Karpas-422 (cell line): ENCODE data around the gene RAB13. TPM values are rescaled to one million over a fixed set of nuclear protein-coding genes. Genes with fewer than 3 reads are reported as not detected.
"Not testable (repeated sequence)": the region's sequence is repeated elsewhere in the genome, so short reads cannot be mapped to it uniquely, and the experiment has no call there.

Source experiments
- DNase-seq: peaks from one replicate; pipeline ENCODE4 v3.0.0-alpha.2; 2015
- H2AFZ ChIP-seq: fragments of 200-600 bp; sonication (generic); 2 replicates; pipeline ENCODE4 v1.6.1; 2014; ENCODE audit warnings: antibody characterized with exemption, low read length, mixed read lengths
- H3K27ac ChIP-seq: fragments of 200-600 bp; sonication (generic); 2 replicates; pipeline ENCODE4 v1.5.1; 2014; ENCODE audit warnings: mild to moderate bottlenecking, low read length, moderate library complexity
- H3K27me3 ChIP-seq: fragments of 200-600 bp; sonication (generic); 2 replicates; pipeline ENCODE4 v1.6.1; 2014; ENCODE audit warnings: low read length, mixed read lengths
- H3K36me3 ChIP-seq: fragments of 200-600 bp; sonication (generic); 2 replicates; pipeline ENCODE4 v1.6.1; 2014; ENCODE audit warnings: low read length, mixed read lengths; ENCODE audit not compliant: insufficient read depth
- H3K4me1 ChIP-seq: fragments of 200-600 bp; sonication (generic); 2 replicates; pipeline ENCODE4 v1.6.1; 2014; ENCODE audit warnings: mild to moderate bottlenecking, low read length, mixed read lengths
- H3K4me2 ChIP-seq: fragments of 200-600 bp; sonication (generic); 2 replicates; pipeline ENCODE4 v1.6.1; 2014; ENCODE audit warnings: low read length, low read depth, mild to moderate bottlenecking; ENCODE audit not compliant: poor library complexity, severe bottlenecking
- H3K4me3 ChIP-seq: fragments of 200-600 bp; sonication (generic); 2 replicates; pipeline ENCODE4 v1.5.1; 2014; ENCODE audit warnings: mild to moderate bottlenecking, antibody characterized with exemption, low read length, mixed read lengths
- H3K79me2 ChIP-seq: fragments of 200-600 bp; sonication (generic); 2 replicates; pipeline ENCODE4 v1.6.1; 2014; ENCODE audit warnings: mild to moderate bottlenecking, low read length, mixed read lengths
- H3K9ac ChIP-seq: fragments of 200-600 bp; sonication (generic); 2 replicates; pipeline ENCODE4 v1.6.0; 2014; ENCODE audit warnings: low read length
- H3K9me2 ChIP-seq: fragments of 200-600 bp; sonication (generic), shearing (Covaris generic); replicated peaks from 2 replicates; pipeline ENCODE4 v1.6.0; 2014; ENCODE audit warnings: mild to moderate bottlenecking, low read length, moderate library complexity; ENCODE audit not compliant: insufficient read depth
- H3K9me3 ChIP-seq: fragments of 300-700, 200-600 bp; sonication (generic); 2 replicates; pipeline ENCODE4 v1.6.1; 2014; ENCODE audit warnings: low read length, mixed read lengths
- H4K20me1 ChIP-seq: fragments of 200-600 bp; sonication (generic); 2 replicates; pipeline ENCODE4 v1.6.1; 2014; ENCODE audit warnings: mild to moderate bottlenecking, antibody characterized with exemption, low read length, low read depth; ENCODE audit not compliant: insufficient read depth
- total RNA-seq: library from RNA; depleted of rRNA; stranded (reverse); fragments of >200 nt; shearing (Covaris generic); gene quantifications from 2 replicates; pipeline ENCODE4 v1.2.3, GENCODE V29; 2014; ENCODE audit warnings: low replicate concordance

The RAB13 gene
- total RNA-seq, 1 experiment from 2014 or later = 5.8 TPM

- peak overlapping the region; percentile 62 for H3K4me3 ChIP-seq
- H4K20me1 ChIP-seq = no peaks in the 10 kb centered on the region
- H3K4me1 ChIP-seq = peaks cover 39% of the 10 kb centered on the region
- peak overlapping the region; percentile 71 for H3K9ac ChIP-seq
- no peaks in the 10 kb centered on the region for H3K79me2 ChIP-seq
- H3K27ac ChIP-seq = peak overlapping the region; percentile 54; the same call in 1 of the 2 replicates
- DNase-seq = no peak
- H3K4me2 ChIP-seq = peak overlapping the region; percentile 84
- H3K9me3 ChIP-seq = no peaks in the 10 kb centered on the region
- H3K27me3 ChIP-seq = no peaks in the 10 kb centered on the region
- 0 out of 2 replicates have a peak overlapping the region, but pooled peaks have one; percentile 0 for H2AFZ ChIP-seq
- H3K9me2 ChIP-seq = no peaks in the 10 kb centered on the region
- no peaks in the 10 kb centered on the region for H3K36me3 ChIP-seq
These were observed 712 bp downstream of the RAB13 start for GRCh38 chr1:153985341-153985912.

- Histone ChIP-seq H3K36me3 (no peaks in the 10 kb centered on the region), H3K27ac (no peak overlapping the region), H3K4me1 (peaks cover 33% of the 10 kb centered on the region), H2AFZ (no peak overlapping the region), H3K4me2 (peak overlapping the region; percentile 84), H3K79me2 (no peaks in the 10 kb centered on the region), H3K9me3 (no peaks in the 10 kb centered on the region), H3K4me3 (no peak overlapping the region), H3K27me3 (no peaks in the 10 kb centered on the region), H3K9me2 (no peaks in the 10 kb centered on the region), H4K20me1 (no peaks in the 10 kb centered on the region), H3K9ac (0 out of 2 replicates have a peak overlapping the region, but pooled peaks have one; percentile 71)
- DNase-seq = peak; percentile 64
These were observed 1.8 kb downstream of the RAB13 start for GRCh38 chr1:153984123-153984894.

DNA sequence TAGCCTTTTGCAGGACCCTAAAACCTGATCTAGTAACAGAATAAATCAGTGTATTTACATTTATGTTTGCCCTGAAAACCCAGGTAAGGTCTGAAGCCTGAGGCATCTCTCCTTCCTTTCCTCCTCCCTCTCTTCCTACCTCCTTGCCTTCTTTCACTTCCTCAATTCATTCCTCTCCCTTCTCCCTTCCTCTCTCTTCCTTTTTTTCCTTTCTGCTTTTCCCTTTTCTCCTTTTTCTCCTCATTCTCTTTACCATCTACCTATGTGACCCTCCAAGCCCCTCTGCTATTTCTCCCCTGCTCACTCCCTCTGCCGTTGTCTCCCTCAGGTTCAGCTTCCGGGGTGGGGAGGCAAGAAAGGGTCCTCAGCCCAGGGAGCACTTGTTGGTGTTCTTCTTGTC is 4.4 kb downstream of the RAB13 start:
- not testable (repeated sequence) for H3K79me2 ChIP-seq, H3K36me3 ChIP-seq, H3K9ac ChIP-seq, H4K20me1 ChIP-seq, H2AFZ ChIP-seq, H3K9me3 ChIP-seq, DNase-seq, H3K27me3 ChIP-seq, H3K4me3 ChIP-seq, H3K4me2 ChIP-seq, H3K9me2 ChIP-seq, H3K27ac ChIP-seq
- H3K4me1 ChIP-seq = peaks cover 37% of the 10 kb centered on the region

- H3K9me2 ChIP-seq, H3K27ac ChIP-seq, H4K20me1 ChIP-seq, H3K9me3 ChIP-seq, H2AFZ ChIP-seq, H3K27me3 ChIP-seq, DNase-seq: not testable (repeated sequence)
- Histone ChIP-seq H3K4me3 (peak overlapping the region; percentile 92; the same call in 1 of the 2 replicates), H3K79me2 (peaks cover 20% of the 10 kb centered on the region), H3K9ac (peak overlapping the region; percentile 88), H3K36me3 (peaks cover 15% of the 10 kb centered on the region; the same call in 1 of the 2 replicates), H3K4me2 (peak overlapping the region; percentile 85), H3K4me1 (peaks cover 34% of the 10 kb centered on the region)
These were observed 7.0 kb downstream of the RAB13 start for GRCh38 chr1:153979091-153979490.

DNA sequence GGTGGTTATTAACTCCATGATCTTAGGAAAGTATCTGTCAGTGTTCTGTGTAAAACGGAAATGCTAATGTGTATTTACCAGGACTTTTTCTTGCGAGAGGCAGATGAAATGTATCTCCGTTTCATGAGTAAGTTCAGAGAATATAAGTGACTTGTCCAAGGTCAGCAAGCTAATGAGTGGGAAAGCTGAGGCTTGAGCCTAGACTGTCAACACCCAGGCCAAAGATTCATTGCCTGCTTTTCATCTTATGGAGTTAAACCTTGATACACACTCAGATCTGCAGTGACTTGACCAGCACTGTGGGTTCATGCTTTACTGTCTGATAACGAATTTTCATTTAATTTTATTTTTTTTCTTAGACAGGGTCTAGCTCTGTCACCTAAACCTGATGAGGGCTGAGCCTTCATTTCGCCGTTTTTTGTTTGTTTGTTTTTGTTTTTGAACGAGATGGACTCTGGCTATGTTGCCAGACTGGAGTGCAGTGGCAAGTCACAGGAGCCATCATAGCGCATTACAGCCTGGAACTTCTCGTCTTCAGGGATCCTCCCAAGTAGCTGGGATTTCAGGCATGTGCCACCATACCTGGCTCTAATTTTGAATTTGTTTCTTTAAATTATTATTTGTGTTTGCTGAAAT is 7.7 kb downstream of the RAB13 start:
- Histone ChIP-seq H3K79me2 (peaks cover 20% of the 10 kb centered on the region), H3K36me3 (peaks cover 22% of the 10 kb centered on the region; the same call in 1 of the 2 replicates), H3K9me2 (no peaks in the 10 kb centered on the region), H3K4me3 (peak overlapping the region; percentile 92), H4K20me1 (no peaks in the 10 kb centered on the region), H2AFZ (peak overlapping the region; percentile 97), H3K27me3 (no peaks in the 10 kb centered on the region), H3K27ac (peak overlapping the region; percentile 77), H3K4me1 (peaks cover 40% of the 10 kb centered on the region), H3K9ac (peak overlapping the region; percentile 88), H3K4me2 (peak overlapping the region; percentile 85), H3K9me3 (no peaks in the 10 kb centered on the region)
- no peak for DNase-seq

DNA sequence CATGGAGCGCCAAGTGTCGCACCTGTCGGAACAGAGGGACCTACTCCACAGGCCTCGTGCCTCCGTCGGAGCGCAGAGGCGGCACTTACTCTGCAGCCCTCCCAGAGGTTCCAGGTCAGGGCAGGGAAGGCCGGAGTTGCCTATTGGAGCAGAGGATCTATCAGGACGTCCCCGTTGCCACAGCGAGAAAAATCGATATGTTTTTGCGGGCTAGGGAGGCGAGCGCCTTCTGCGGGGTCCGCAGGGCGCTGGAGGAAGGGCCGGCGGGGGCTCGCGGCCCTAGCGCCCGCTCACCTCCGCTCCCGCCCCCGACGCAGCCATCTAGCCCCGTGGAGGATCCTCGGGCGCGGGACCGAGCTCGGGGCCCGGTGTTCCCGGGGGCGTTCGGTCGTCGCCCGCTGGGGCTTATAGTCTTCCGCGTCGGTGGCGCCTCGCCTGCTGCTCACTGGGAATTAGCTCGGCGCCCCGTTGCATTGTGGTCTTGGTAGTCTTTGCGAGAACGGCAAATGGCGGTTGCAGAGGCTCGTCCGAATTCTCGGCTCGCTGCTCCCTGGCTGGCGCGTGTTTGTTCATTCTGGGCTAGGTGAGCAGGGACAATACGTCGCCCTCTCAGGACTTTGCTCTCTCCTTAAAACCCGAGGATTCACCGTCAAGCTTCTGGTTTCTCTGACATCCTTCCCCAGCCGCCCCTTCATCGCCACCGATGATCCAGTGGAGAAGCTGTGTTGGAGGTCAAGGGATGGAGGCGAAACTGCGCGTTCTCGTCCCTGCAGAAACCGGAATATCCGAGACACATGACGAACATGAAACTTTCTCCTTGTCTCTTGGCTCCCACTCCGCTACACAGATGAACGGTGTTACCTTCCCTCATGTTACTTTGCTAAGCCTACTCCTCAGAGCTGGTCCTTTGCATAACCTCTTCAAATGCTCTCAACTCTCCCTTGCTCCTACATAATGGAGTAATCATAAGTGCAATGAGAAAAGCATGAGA is 8.6 kb downstream of the RAB13 start, which contains the start of gene JTB:
Gene JTB, minus strand, starts transcription at position 425 of the 991 bp plus-strand sequence. Its CDS starts 422 bp downstream, at position 3.
- peak; percentile 93 for DNase-seq
- Histone ChIP-seq H3K4me2 (peak within 1 kb of the TSS; percentile 85), H3K36me3 (peaks cover 23% of the 10 kb centered on the region; the same call in 1 of the 2 replicates), H3K27ac (peak within 1 kb of the TSS; percentile 77), H4K20me1 (no peaks in the 10 kb centered on the region), H3K9ac (peak within 1 kb of the TSS; percentile 88), H3K9me3 (no peaks in the 10 kb centered on the region), H3K79me2 (peaks cover 20% of the 10 kb centered on the region), H3K27me3 (no peaks in the 10 kb centered on the region), H3K4me3 (peak within 1 kb of the TSS; percentile 92), H2AFZ (peak within 1 kb of the TSS; percentile 97), H3K9me2 (no peaks in the 10 kb centered on the region), H3K4me1 (peaks cover 48% of the 10 kb centered on the region)

- Histone ChIP-seq H3K4me1 (peaks cover 55% of the 10 kb centered on the region), H3K79me2 (peaks cover 20% of the 10 kb centered on the region), H3K9ac (peak overlapping the region; percentile 88), H3K9me3 (no peaks in the 10 kb centered on the region), H3K4me2 (peak overlapping the region; percentile 85), H4K20me1 (no peaks in the 10 kb centered on the region), H3K27me3 (no peaks in the 10 kb centered on the region), H3K4me3 (peak overlapping the region; percentile 92), H2AFZ (no peak overlapping the region), H3K36me3 (peaks cover 23% of the 10 kb centered on the region; the same call in 1 of the 2 replicates), H3K9me2 (no peaks in the 10 kb centered on the region), H3K27ac (peak overlapping the region; percentile 77)
- DNase-seq = no peak
These were observed 9.3 kb downstream of the RAB13 start for GRCh38 chr1:153976819-153977249.
